GM19455 (cell line): Measurements from ENCODE around the gene PRCC.
A peak's percentile ranks its signal among the peaks of the same experiment; 100 is the strongest.
"Not testable (repeated sequence)": the region's sequence is repeated elsewhere in the genome, so short reads cannot be mapped to it uniquely, and the experiment has no call there.

Experiments
- ATAC-seq: cut with Tn5 transposase; IDR thresholded peaks from one replicate; pipeline ENCODE4 v1.9.1; 2021; ENCODE audit not compliant: unreplicated experiment

The PRCC gene

GRCh38 chr1:156760092-156760795 lies 7.1 kb upstream of the PRCC start:
- ATAC-seq, result no peak

GRCh38 chr1:156760796-156761104 lies 6.6 kb upstream of the PRCC start:
- ATAC-seq, result no peak

- ATAC-seq, result not testable (repeated sequence)
Observed at GRCh38 chr1:156765136-156765535, 2.2 kb upstream of the PRCC start.

GRCh38 chr1:156765666-156766065 lies 1.7 kb upstream of the PRCC start:
- no peak for ATAC-seq

- ATAC-seq, result peak; percentile 21
Observed at GRCh38 chr1:156766298-156767100, 836 bp upstream of the PRCC start.

GRCh38 chr1:156767879-156768604 lies 707 bp downstream of the PRCC start:
- ATAC-seq, result peak; percentile 8

GRCh38 chr1:156768610-156769295 lies 1.4 kb downstream of the PRCC start:
- ATAC-seq, result no peak

- no peak for ATAC-seq
Observed at GRCh38 chr1:156772222-156772621, 4.9 kb downstream of the PRCC start.

- ATAC-seq, result no peak
Observed at GRCh38 chr1:156772728-156773497, 5.6 kb downstream of the PRCC start.

GRCh38 chr1:156773607-156774006 lies 6.3 kb downstream of the PRCC start:
- no peak for ATAC-seq

GRCh38 chr1:156775799-156776198 lies 8.5 kb downstream of the PRCC start:
- no peak for ATAC-seq

- ATAC-seq, result no peak
Observed at GRCh38 chr1:156776942-156777341, 9.6 kb downstream of the PRCC start.

GRCh38 chr1:156777573-156777972 lies 10.2 kb downstream of the PRCC start:
- no peak for ATAC-seq

GRCh38 chr1:156781585-156782186 lies 14.4 kb downstream of the PRCC start:
- no peak for ATAC-seq

- no peak for ATAC-seq
Observed at GRCh38 chr1:156785458-156785857, 18.1 kb downstream of the PRCC start.

GRCh38 chr1:156786640-156787039 lies 19.3 kb downstream of the PRCC start:
- ATAC-seq, result no peak

GRCh38 chr1:156788136-156788535 lies 20.8 kb downstream of the PRCC start:
- ATAC-seq, result no peak

- no peak for ATAC-seq
Observed at GRCh38 chr1:156789621-156790318, 22.4 kb downstream of the PRCC start.

GRCh38 chr1:156794506-156795373 lies 27.4 kb downstream of the PRCC start:
- ATAC-seq, result no peak
